Renal cortex interstitium (tissue), 11 donors: ENCODE data around the gene PTPRN2. TPM values are rescaled to one million over a fixed set of nuclear protein-coding genes. Genes with fewer than 3 reads are reported as not detected.
"Not testable (repeated sequence)": the region's sequence is repeated elsewhere in the genome, so short reads cannot be mapped to it uniquely, and the experiment has no call there.

Experiments used
- DNase-seq, 11 donors: peaks; one replicate each; pipeline ENCODE4 v3.0.0-alpha.2; 2013; ENCODE audit warnings: low read depth in 9 of 11, low spot score in 4 of 11; ENCODE audit errors: extremely low read depth in 1 of 11
- polyA plus RNA-seq, 3 donors: library from polyadenylated mRNA; unstranded; fragments of 120-200 nt; gene quantifications; one replicate each; pipeline ENCODE4 v1.2.1, GENCODE V29; 2013; ENCODE audit not compliant: insufficient read length in 3 of 3

PTPRN2 gene
- polyA plus RNA-seq, 3 donors = 6.0 to 7.7 (median 7.2) TPM

GRCh38 chr7:158278745-158279320 lies 308.8 kb downstream of the PTPRN2 start:
- DNase-seq = no peak

GRCh38 chr7:158277219-158278141 lies 310.1 kb downstream of the PTPRN2 start:
- DNase-seq = no peak

- DNase-seq = no peak
Observed at GRCh38 chr7:158276414-158277218, 311.0 kb downstream of the PTPRN2 start.

- DNase-seq = no peak
Observed at GRCh38 chr7:158275711-158276413, 311.8 kb downstream of the PTPRN2 start.

- DNase-seq = no peak
Observed at GRCh38 chr7:158274996-158275395, 312.6 kb downstream of the PTPRN2 start.

- no peak for DNase-seq
Observed at GRCh38 chr7:158274404-158274811, 313.2 kb downstream of the PTPRN2 start.

GRCh38 chr7:158273756-158274342 lies 313.8 kb downstream of the PTPRN2 start:
- DNase-seq = not testable (repeated sequence)

- DNase-seq = no peak
Observed at GRCh38 chr7:158273138-158273651, 314.4 kb downstream of the PTPRN2 start.

- no peak for DNase-seq
Observed at GRCh38 chr7:158272509-158273137, 315.0 kb downstream of the PTPRN2 start.

GRCh38 chr7:158272091-158272490 lies 315.5 kb downstream of the PTPRN2 start:
- no peak for DNase-seq

GRCh38 chr7:158271646-158272045 lies 316.0 kb downstream of the PTPRN2 start:
- DNase-seq = no peak

GRCh38 chr7:158270856-158271413 lies 316.7 kb downstream of the PTPRN2 start:
- no peak for DNase-seq

GRCh38 chr7:158270106-158270775 lies 317.4 kb downstream of the PTPRN2 start:
- no peak for DNase-seq

- DNase-seq = no peak
Observed at GRCh38 chr7:158268816-158269535, 318.6 kb downstream of the PTPRN2 start.

GRCh38 chr7:158267742-158268435 lies 319.7 kb downstream of the PTPRN2 start:
- DNase-seq = no peak
